GM18499 (cell line): ENCODE data around the gene TRAFD1.

Experiments
- ATAC-seq: cut with Tn5 transposase; IDR thresholded peaks from one replicate; pipeline ENCODE4 v1.9.1; 2021; ENCODE audit warnings: moderate number of reproducible peaks; ENCODE audit not compliant: insufficient read depth, unreplicated experiment

Gene TRAFD1

DNA sequence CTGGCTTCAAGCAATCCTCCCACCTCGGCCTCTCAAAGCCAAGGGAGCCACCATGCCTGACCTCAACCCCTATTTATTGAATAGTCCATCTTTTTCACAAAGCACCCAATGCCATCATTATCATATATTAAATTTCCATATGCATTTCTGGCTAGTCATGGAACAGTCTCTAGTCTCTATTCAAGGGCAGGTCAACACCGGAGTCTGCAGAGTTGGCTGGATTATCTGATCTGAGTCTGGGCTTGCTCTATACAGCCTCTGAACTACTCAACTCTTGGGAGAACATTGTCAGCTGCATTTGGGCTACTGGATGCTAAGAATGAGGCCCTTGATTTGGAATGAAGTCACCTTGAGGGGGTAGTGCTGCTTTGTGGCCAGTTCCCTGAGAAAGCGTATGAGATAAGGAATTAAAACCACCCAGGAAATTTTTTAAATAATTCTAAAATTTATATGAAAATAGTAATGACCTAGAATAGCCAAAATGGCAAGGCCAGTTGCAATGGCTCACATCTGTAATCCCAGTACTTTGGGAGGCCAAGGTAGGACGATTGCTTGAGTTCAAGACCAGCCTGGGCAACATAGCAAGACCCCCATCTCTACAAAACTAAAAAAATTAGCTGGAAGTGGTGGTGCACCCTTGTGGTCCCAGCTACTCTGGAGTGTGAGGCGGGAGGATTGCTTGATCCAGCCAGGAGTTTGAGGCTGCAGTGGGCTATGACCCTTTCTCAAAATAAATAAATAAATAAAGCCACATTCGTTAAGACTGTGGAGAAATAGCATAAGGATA, 9.9 kb upstream of the TRAFD1 start:
- no peak for ATAC-seq

DNA sequence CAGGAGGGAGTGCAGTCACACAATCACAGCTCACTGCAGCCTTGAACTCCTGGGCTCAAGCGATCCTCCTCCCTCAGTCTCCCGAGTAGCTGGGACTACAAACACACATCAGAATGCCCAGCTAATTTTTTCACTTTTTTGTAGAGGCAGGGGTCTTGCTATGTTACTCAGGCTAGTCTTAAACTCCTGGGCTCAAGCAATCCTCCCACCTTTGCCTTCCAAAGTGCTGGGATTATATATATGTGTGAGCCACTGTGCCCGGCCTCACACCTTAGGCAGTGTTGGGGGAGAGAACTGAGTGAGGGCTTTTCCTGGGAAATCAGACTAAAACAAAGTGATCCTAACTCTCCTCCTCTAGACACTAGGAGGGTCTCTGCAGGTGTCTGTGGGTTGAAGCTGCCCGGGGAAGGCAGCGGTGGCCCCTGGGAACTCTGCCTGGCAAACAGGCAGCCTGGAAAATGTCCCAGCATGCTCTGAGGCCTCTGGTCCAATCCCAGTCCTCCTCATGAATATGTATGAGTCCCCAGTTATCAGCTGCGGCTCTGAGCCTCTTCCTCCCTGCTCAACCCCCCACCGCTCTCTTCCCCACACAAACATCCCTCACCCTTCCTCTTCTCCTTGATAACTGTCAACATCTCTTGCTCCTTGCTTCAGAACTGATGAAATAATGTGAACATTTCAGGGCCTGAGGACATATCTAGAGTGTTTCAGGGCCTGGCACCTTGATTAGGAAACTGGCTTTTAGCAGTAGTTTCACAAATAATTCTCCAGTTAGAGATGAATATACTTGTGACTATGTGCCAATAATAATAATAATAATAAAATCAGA, 8.9 kb upstream of the TRAFD1 start:
- no peak for ATAC-seq

DNA sequence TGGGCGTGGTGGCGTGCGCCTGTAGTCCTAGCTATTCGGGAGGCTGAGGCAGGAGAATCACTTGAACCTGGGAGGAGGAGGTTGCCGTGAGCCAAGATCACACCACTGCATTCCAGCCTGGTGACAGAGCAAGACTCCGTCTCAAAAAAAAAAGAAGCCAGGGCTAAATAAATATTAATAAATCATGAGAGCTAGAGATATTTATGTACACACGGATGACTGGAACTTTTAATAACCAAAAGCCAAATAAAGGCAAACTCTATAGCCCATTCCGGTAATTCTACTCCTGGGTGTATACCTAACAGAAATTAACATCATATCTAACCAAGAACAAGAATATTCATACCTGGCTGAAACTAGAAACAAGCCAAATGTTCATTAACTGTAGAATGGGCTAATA, 7.7 kb upstream of the TRAFD1 start:
- no peak for ATAC-seq

DNA sequence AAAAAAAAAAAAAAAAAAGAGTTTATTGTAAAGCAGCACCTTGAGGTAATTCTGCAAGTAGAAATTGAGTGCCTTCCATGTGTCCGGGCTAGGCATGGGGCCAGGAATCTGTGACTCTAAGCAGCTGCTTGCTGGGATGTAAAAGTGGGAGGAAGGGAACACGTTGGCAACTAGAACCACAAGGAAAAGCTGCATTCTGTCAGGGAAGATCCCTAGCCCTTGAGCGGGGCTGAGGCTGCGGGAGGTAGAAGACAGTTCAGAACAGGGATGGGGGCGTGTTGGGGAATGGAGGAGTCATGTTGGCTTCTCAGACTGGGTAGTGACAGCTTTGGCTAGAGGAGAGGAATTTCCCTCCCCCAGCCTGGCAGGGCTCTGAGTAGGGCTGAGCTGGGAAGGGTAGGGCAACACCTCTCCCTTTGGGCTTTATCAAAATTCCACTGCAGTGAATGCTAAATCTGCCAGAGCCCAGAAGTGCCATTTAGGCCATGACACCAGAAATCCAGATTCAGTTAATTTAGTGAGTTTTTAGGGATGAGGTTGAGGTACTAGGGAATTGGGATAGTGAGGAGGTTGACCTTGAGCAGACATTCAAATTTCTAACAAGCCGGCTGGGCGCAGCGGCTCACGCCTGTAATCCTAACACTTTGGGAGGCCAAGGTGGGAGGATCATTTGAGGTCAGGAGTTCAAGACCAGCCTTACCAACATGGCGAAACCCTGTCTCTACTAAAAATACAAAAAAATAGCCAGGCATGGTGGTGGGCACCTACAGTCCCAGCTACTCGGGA, 3.4 kb upstream of the TRAFD1 start:
- ATAC-seq: no peak

DNA sequence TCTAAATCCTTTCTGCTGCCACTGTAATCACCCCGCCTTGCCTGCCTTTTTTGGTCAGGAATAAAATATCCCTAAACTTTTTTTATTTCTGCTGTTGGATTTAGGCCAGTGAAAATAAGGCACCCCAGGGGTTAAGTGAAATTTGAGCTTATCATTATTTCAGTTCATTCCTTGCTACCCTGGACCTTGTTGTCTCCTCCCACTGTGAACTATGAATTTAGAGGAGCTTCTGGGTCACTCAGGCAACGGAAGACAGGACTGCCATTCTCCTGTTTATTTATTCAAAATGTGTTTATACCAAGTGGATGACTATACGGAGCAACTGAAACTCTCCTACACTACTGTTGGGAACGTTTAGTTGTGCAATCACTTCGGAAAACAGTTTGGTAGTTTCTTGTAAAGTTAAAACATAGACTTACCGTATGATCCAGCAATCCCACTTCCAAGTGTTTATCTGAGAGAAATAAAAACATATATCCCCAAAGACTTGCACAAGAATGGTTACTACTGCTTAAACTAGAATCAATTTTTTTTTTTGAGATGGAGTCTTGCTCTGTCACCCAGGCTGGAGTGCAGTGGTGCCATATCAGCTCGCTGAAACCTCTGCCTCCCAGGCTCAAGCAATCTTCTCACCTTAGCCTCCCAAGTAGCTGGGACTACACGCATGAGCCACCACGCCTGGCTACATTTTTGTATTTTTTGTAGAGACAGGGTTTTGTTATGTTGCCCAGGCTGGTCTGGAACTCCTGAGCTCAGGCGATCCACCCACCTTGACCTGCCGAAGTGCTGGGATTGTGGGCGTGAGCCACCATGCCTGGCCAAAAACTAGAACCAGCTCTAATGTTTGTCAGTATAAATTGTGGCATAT, 2.3 kb upstream of the TRAFD1 start:
- ATAC-seq: no peak

DNA sequence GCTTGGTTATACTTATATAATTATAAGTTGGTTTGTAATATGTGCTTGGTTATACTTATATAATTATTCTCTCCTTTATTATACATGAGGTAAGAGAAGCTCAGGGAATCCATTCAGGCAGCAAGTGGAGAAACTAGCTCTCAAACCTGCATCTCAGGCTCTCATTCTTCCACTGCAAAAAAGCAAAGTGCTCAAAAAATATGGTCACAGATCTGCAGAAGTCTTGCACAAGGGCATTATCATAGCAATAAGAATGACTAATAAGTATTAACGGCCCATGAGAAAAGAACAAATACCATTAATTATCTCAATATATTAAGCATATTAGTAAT, 476 bp upstream of the TRAFD1 start:
- ATAC-seq: no peak

DNA sequence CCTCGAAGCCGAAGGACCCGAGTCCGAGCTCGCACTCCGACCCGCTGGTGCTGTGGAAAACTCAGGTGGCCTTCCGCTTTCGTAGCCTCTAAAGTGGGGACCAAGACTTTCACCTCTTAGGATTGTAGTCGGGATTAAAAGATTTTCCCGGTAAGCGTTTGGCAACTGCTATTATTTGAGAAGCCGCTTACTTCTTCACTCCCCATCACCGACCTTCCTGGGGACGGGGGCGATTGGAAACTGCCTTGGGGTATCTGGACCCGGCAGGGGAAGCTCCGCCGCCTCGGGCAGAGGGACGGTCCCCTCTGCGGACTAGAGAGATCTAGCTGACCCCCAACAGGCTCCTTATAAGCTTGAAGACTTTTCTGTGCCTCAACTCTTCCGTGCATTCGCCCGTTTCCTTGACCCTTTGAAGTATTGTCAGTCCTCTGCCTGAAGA, 659 bp downstream of the TRAFD1 start:
- no peak for ATAC-seq

DNA sequence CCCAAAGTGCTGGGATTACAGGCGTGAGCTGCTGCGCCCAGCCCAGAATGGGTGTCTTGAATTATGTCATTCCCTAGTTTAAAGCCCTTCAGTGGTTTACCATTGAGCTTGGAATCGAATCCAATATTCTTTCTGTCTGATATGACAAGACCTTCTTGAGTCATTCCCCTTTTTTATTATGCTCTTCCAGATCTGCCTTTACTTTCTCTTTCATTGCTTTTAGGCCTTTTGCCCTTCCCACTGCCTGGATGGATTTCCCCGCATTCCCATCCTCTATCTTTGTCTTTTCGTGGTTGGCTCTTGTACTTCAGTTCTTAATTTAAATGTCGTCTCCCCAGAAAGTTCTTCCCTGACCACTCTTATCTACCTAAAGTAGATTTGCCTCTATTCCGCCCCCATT, 1.6 kb downstream of the TRAFD1 start:
- no peak for ATAC-seq

DNA sequence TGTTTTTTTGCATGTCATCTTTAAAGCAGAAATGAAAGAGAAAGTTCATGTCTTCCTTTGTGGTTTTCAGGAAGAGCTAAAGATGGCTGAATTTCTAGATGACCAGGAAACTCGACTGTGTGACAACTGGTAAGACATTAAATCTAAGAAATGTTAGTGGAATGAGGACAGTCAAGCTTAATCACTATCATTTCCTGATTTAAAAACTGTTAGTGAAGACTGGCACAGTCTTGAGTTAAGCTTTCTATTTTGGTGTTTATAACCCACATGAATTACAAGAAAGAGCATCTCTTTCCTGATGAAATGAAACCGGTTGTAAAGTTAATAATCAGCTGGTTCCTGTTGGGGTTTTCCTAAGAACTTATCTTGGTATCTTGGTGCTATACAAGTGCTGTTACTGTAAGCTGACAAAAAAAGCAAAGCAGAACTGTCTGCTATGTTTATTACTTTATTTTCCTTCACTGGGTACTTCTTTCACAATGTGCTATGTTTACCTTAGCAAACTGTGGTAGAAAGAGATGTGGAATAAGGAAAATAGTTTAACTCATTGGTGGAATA, 5.2 kb downstream of the TRAFD1 start:
- ATAC-seq: no peak

DNA sequence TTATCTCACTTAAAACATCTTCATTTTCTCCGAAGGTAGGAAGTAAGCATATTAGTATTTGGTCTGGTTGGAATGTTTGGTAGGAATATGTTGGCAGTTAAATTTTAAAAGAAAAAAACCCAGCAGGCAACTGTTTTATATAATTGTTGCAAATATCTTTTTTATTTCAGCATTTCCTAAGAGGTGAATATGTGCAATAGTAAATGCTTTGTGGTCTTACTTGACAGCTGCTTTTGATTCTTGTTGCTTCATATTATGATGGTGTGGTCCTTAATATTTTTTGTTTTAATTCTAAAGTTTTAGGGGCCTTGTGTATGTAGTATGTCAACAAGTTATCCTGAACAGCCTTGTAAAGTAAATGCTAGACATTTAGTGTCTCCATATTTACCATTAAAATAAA, 6.3 kb downstream of the TRAFD1 start:
- no peak for ATAC-seq

DNA sequence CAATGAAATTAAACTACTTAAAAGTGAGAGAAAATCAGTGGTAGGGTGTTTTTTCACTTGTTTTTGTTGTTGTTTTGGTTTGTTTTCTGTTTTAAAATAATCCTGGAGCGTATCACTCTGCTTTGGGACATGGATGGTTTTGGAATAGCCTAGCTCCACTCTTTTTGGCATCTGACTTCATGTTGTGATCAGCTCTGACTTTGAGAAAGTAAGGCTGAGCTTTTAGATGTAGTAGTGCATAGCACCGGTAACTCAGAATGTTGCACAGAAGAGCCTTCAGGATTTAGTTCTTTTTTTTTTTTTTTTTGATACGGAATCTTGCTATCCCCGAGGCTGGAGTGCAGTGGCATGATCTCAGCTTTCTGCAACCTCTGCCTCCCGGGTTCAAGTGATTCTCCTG, 8.1 kb downstream of the TRAFD1 start:
- no peak for ATAC-seq

DNA sequence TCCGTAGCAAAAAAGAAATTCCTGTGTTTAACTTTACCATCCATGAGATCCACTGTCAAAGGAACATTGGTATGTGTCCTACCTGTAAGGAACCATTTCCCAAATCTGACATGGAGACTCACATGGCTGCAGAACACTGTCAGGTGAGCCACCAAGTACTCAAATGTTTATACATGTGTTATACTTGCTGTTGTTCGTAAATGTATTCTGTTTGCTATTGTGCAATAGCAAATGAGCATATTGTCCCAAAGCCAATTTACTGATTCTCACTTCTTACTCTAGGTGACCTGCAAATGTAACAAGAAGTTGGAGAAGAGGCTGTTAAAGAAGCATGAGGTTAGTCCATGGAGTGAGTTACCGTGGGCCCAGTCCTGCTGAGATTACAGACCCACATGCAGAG, 9.4 kb downstream of the TRAFD1 start:
- no peak for ATAC-seq

DNA sequence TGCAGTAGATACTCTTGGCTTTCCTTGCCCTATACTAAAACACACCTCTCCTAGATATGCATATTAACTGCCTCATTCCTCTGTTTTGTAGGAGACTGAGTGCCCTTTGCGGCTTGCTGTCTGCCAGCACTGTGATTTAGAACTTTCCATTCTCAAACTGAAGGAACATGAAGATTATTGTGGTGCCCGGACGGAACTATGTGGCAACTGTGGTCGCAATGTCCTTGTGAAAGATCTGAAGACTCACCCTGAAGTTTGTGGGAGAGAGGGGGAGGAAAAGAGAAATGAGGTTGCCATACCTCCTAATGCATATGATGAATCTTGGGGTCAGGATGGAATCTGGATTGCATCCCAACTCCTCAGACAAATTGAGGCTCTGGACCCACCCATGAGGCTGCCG, 15.4 kb downstream of the TRAFD1 start:
- ATAC-seq: no peak

DNA sequence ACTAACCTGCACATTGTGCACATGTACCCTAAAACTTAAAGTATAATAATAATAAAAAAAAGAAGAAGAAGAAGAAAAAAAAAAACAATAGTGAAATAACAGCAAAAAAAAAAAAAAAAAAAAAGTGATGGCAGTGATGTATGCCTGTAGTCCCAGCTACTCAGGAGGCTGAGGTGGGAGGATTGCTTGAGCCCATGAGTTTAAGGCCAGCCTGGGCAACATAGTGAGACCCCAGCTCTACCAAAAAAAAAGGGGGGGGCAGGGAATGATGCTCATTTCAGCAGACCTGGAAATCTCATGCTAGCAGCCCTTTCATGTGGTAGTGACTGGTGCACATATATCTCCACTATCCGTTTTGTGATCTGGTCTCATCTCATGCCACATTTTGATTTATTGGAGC, 20.8 kb downstream of the TRAFD1 start:
- ATAC-seq: no peak

DNA sequence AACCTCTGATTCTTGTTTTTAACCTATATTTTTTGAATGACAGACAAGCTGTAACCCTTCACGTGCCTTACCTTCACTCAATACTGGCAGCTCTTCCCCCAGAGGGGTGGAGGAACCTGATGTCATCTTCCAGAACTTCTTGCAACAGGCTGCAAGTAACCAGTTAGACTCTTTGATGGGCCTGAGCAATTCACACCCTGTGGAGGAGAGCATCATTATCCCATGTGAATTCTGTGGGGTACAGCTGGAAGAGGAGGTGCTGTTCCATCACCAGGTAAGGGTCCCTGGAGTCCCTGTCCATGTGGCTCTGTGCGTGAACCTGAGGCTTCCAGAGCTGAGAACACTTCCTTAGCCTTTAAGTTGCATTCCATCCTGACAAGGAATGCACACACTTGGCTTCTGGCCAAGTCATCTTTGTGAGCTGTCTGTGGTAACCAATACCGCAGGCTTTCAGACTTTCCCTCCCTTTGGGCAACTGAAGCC, 22.7 kb downstream of the TRAFD1 start:
- ATAC-seq: no peak

DNA sequence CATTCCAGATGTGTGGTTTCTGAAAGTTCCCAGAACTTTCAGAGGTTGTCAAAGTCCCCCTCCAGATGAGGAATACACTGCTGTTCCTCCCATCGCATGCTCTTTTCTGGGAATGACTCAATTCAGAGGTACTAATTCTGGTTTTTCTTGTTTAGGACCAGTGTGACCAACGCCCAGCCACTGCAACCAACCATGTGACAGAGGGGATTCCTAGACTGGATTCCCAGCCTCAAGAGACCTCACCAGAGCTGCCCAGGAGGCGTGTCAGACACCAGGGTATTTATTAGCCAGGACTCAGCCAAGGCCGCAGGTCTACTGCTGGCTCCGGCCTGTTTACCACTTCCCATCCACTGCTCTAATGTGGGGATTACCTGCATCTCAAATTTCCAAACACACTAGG, 24.2 kb downstream of the TRAFD1 start:
- ATAC-seq: no peak

DNA sequence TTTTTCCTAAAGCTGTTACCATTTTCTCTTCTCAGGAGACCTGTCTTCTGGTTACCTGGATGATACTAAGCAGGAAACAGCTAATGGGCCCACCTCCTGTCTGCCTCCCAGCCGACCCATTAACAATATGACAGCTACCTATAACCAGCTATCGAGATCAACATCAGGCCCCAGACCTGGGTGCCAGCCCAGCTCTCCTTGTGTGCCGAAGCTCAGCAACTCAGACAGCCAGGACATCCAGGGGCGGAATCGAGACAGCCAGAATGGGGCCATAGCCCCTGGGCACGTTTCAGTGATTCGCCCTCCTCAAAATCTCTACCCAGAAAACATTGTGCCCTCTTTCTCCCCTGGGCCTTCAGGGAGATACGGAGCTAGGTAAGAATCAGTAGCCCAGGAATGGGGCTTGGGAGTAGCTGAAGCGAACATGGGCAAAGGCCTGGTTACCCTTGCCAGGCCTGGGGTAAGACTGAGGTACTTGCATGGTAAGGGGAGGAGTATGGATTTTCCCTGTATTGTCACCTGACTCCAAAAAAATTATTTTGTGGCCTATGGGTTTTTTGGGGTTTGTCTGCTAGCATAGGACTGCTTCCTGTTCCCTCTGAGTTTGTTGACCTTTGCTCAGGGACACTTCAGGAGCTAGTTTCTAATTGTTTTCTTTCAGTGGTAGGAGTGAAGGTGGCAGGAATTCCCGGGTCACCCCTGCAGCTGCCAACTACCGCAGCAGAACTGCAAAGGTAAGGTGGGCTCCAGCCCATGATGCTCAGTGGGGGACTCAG, 26.6 kb downstream of the TRAFD1 start:
- ATAC-seq: no peak

DNA sequence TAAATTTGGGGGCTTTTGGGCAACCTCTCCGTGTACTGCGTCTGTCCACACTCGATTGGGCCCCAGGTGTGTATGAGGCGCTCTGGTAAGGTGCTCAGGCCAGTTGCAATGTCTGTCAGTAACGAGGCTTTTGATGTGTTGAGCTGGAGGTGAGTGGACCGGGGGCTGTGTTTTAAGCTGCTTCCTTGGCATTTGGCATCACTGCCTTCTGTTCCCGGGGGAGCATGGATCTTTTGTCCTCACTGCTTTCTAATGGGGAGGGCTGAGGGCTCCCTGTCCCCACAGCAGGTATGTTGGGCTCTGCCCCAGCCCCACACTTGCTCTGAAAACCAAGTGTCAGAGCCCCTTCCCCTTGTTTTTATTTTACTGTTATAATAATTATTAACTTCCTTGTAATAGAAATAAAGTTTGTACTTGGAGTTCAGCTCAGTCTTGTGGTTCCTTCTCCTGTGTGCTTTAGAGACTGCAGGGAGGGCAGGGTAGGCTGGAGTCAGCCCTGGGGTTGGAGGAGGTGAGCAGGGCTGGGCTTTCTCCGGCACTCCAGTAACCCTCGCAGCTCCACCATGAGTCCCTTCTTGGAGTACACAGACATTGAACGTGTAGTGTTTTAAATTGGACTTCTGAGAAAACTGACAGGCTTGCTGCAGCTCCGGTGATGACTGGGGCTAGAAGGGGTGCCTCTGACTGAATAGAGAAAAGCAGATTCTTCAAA, 28.0 kb downstream of the TRAFD1 start:
- no peak for ATAC-seq

DNA sequence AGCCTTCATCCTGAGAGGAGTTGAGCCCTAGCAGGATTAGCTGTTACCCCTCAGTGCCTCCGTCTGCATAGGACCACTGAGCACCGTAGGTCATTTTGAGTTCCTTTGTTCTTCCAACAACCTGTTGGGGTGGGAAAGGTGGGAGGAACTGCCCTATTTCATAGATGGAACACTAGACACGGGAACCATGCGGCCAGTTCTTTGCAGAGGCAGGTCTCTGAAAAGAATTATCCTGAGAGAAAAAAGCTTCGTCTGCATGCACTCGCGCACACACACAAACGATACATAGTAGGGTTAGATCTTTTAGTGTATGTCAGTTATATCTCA, 28.5 kb downstream of the TRAFD1 start:
- no peak for ATAC-seq
